ENCODE data around the gene B3GNT2. TPM values are rescaled to one million over a fixed set of nuclear protein-coding genes. Genes with fewer than 3 reads are reported as not detected.
"Not testable (repeated sequence)": the region's sequence is repeated elsewhere in the genome, so short reads cannot be mapped to it uniquely, and the experiment has no call there.

Gene B3GNT2
- 10 to 100 TPM; 23.7 to 33.1 (median 28.2) TPM for polyA plus RNA-seq (ENCODE audit: insufficient read depth in 1 of 5, insufficient read length in 5 of 5, low replicate concordance in 1 of 5)
- long read RNA-seq, donor 1, transcript B3GNT2-201 (2 exons, 2,763 nt): major isoform, 24 of 24 reads
- long read RNA-seq, donor 1, partial matches to known transcripts: 0 of 24 reads
- long read RNA-seq, donor 1, other reads (novel, unspliced or antisense): 0 of 24 reads
- long read RNA-seq, donor 2, transcript B3GNT2-201 (2 exons, 2,763 nt): major isoform, 5 of 11 reads
- long read RNA-seq, donor 2, partial matches to known transcripts: 6 of 11 reads
- long read RNA-seq, donor 2, other reads (novel, unspliced or antisense): 0 of 11 reads
- long read RNA-seq, donor 3, transcript B3GNT2-201 (2 exons, 2,763 nt): major isoform, 20 of 20 reads
- long read RNA-seq, donor 3, partial matches to known transcripts: 0 of 20 reads
- long read RNA-seq, donor 3, other reads (novel, unspliced or antisense): 0 of 20 reads
- long read RNA-seq, donor 4, partial matches to known transcripts: 0 of 3 reads
- long read RNA-seq, donor 4, other reads (novel, unspliced or antisense): 0 of 3 reads
- long read RNA-seq, donor 5, transcript B3GNT2-201 (2 exons, 2,763 nt): major isoform, 15 of 15 reads
- long read RNA-seq, donor 5, partial matches to known transcripts: 0 of 15 reads
- long read RNA-seq, donor 5, other reads (novel, unspliced or antisense): 0 of 15 reads
- long read RNA-seq, donor 6, transcript B3GNT2-201 (2 exons, 2,763 nt): major isoform, 17 of 34 reads
- long read RNA-seq, donor 6, partial matches to known transcripts: 17 of 34 reads
- long read RNA-seq, donor 6, other reads (novel, unspliced or antisense): 0 of 34 reads
- long read RNA-seq, donor 7, transcript B3GNT2-201 (2 exons, 2,763 nt): major isoform, 19 of 19 reads
- long read RNA-seq, donor 7, partial matches to known transcripts: 0 of 19 reads
- long read RNA-seq, donor 7, other reads (novel, unspliced or antisense): 0 of 19 reads
- long read RNA-seq, donor 8, transcript B3GNT2-201 (2 exons, 2,763 nt): major isoform, 5 of 5 reads
- long read RNA-seq, donor 8, partial matches to known transcripts: 0 of 5 reads
- long read RNA-seq, donor 8, other reads (novel, unspliced or antisense): 0 of 5 reads

- peak; percentile 77 to 84 for DNase-seq
These were observed at the start of gene B3GNT2 for GRCh38 chr2:62195421-62196277. Gene B3GNT2 (plus strand): TSS chr2:62196115. CDS start chr2:62222221, 26,106 bp downstream.

- DNase-seq: not testable (repeated sequence)
These were observed 49.1 kb upstream of the B3GNT2 start for GRCh38 chr2:62146790-62147189.

GRCh38 chr2:62147610-62148301 is 48.2 kb upstream of the B3GNT2 start:
- no peak for DNase-seq

GRCh38 chr2:62149708-62150107 is 46.2 kb upstream of the B3GNT2 start:
- no peak for DNase-seq

- DNase-seq: no peak
These were observed 45.2 kb upstream of the B3GNT2 start for GRCh38 chr2:62150597-62151305.

GRCh38 chr2:62151306-62151638 is 44.6 kb upstream of the B3GNT2 start:
- DNase-seq: no peak

- no peak for DNase-seq
These were observed 43.9 kb upstream of the B3GNT2 start for GRCh38 chr2:62152000-62152399.

GRCh38 chr2:62156861-62157496 is 38.9 kb upstream of the B3GNT2 start:
- no peak for DNase-seq

GRCh38 chr2:62158444-62159121 is 37.3 kb upstream of the B3GNT2 start:
- no peak for DNase-seq

- DNase-seq: not testable (repeated sequence)
These were observed 35.2 kb upstream of the B3GNT2 start for GRCh38 chr2:62160691-62161090.

- no peak for DNase-seq
These were observed 32.6 kb upstream of the B3GNT2 start for GRCh38 chr2:62163106-62163831.

GRCh38 chr2:62163834-62164233 is 32.1 kb upstream of the B3GNT2 start:
- DNase-seq: no peak

GRCh38 chr2:62175728-62176127 is 20.2 kb upstream of the B3GNT2 start:
- DNase-seq: no peak

GRCh38 chr2:62176801-62177200 is 19.1 kb upstream of the B3GNT2 start:
- DNase-seq: no peak

- DNase-seq: no peak
These were observed 18.4 kb upstream of the B3GNT2 start for GRCh38 chr2:62177392-62178049.

GRCh38 chr2:62178741-62179271 is 17.1 kb upstream of the B3GNT2 start:
- peak; percentile 53 to 71 for DNase-seq

GRCh38 chr2:62180975-62181374 is 14.9 kb upstream of the B3GNT2 start:
- no peak for DNase-seq
